ENCODE results near the gene XPR1.

XPR1 gene

GRCh38 chr1:180932378-180932777, 300.6 kb downstream of the XPR1 start:
- DNase-seq (ENCODE audit: low spot score): no peak

DNA sequence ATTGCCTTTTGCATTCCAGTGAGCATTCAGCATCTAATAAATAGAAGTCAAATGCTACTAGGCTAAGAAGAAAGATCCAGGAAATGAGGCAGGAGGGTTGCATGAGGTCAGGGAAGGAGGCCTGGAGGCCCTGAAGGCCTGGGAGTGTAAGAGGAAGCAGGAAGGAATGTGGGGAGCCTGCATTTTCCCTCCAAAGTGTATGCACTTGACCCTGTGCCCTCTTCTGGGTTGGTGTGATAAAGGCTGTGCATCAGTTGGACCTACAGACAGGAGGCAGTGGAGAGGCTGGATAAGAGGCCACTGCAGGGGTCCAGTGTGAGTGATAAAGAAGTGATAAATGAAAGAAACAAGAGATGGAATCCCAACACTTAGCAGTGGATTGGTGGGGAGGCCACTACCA, 301.3 kb downstream of the XPR1 start:
- no peak for DNase-seq (ENCODE audit: low spot score)

DNA sequence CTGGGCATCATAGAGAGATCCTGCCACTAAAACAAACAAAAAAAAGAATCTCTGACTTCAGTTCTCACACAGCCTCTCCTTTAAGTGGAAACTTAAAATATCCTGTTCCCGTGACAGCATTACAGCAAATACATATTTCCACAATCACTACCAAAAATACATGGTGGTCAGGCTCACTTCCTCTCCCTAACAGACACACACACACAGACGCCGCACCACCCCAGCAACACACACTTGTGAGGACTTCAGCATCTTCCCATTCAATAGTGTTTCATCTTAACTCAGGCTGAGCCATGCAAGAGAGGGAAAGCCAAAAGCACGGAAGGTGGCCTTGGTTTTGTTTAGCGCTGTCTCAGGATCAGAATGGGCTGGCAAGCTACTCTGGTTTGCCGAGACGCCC, 302.7 kb downstream of the XPR1 start:
- DNase-seq (ENCODE audit: low spot score): no peak

DNA sequence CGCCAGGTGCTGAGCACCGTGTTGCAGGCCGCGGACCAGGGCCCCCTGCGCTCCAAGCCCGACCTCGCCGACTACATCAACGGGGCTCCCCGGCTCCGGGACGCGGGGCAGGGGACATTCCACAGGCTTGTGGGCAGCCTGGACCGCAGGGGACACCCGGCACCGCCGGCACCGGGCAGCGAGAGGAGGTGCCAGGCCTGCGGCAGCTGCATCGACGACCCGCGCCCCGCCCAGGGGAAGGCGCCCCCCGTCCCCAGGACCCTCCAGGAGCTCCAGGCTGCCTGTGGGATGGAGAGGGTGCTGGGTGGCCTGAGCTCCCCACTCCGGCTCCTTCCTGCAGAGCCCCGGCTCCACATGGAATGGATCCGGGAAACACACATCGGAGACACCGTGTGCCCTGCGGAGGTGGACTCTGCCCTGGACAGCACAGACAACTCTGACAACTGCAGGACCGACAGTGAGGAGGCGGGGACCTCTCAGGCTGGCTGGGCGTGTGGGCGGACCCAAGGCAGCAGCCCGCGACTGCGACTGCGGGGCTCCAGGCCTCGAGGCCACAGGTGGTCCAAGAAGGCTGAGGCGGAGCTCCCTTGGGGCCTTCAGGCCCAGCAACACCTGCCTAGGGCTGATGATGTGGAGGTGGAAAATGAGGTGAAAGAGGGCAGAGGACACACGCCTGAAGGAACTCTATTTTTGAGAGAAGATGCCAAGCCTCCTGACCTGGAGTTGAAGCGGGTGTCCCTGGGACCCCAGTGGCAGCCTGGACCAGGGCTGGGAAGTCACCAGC, 303.7 kb downstream of the XPR1 start:
- no peak for DNase-seq (ENCODE audit: low spot score)

- DNase-seq (ENCODE audit: low spot score): no peak
These were observed 304.5 kb downstream of the XPR1 start for GRCh38 chr1:180936110-180937011.

DNA sequence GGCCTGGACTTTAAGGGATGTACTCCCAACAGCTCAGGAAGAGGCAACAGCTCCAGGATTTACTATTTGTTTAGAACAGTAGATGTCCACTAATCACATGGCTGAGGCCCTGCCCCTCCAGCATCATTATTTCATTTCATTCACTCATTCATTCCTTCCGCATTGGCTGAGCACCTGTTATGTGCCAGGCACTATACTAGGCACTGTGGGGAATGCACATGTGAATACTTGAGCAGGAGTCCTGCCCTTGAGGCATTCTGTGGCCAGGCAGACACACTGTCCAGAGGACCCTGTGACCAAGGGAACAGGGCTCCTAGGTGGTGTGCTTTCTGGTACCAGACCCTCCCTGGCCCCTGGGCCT, 305.2 kb downstream of the XPR1 start:
- no peak for DNase-seq (ENCODE audit: low spot score)

DNA sequence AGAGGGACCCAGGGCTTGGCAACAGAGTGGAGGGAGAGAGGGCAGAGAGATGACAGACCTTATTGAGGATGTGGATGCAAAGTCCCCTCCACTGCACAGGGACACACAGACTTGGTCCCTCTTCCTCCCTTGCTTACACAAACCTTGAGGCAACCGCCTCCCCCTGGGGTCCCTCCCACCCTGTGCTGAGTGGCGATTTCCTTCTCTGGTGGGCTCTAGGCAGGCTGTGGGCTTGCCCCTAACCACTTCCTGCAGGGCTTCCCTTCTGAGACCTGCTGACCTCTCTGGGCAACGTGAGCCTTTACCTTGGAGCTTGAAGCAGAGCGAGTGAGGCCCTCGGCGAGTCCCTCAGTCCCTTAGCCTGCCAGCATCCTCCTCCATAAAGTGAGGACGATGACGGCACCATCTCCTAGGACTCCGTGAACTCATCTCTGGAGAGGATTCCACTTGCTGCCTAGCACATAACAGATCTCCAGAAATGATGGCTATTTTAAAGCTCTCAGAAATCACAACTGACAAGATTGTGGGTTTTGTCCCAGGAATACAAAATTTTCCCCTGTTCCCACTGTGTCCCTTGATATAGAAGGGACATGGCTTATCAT, 305.9 kb downstream of the XPR1 start:
- no peak for DNase-seq (ENCODE audit: low spot score)

GRCh38 chr1:180939073-180939710, 307.4 kb downstream of the XPR1 start:
- DNase-seq (ENCODE audit: low spot score): no peak

DNA sequence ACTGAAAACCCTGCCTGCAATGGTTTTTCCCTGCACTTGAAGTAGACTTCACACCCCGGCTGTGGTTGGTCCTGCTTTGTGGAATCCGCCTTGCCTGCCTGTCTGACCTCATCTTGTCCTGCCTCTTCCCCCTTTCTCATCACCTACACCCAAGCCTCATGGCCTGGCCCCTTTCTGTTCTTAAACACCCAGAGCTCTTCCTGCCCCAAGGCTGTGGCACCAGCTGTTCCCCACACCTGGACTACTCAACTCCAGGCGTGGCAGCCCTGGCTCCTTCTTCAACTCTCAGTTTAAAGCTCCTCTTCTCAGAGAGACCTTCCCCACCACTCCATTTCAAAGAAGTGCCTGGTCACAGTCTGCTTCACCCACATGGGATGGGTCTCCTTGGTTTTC, 307.9 kb downstream of the XPR1 start:
- DNase-seq (ENCODE audit: low spot score): no peak
